HG03575 (cell line): Measurements from ENCODE around the gene GPR22.

Source experiments
- ATAC-seq: cut with Tn5 transposase; IDR thresholded peaks from one replicate; pipeline ENCODE4 v1.9.1; 2021; ENCODE audit not compliant: unreplicated experiment, insufficient number of reproducible peaks, low FRiP score; ENCODE audit errors: extremely low read depth

Gene GPR22, protein sequence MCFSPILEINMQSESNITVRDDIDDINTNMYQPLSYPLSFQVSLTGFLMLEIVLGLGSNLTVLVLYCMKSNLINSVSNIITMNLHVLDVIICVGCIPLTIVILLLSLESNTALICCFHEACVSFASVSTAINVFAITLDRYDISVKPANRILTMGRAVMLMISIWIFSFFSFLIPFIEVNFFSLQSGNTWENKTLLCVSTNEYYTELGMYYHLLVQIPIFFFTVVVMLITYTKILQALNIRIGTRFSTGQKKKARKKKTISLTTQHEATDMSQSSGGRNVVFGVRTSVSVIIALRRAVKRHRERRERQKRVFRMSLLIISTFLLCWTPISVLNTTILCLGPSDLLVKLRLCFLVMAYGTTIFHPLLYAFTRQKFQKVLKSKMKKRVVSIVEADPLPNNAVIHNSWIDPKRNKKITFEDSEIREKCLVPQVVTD

DNA sequence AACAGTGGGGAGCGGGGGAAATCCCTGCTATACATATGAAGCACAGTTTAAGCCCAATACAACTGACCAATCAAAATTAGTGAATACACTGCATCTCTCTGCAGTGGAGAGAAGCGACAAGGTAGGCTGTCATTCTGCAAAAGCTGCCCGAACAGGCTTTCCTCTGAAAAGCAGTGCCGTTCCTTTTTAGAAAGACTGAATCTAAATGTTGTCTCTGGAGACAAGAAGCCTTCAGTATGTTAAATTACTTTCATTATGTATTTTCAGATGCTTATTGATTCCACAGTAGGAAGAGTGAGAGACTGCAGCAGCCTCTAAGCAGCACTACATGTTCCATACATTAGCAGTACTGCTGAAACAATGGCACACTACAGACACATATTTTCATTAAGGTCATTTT lies at the start of gene GPR22:
GPR22 (plus strand) TSS at position 129 of the 400 bp plus-strand sequence. CDS start 4,004 bp downstream, outside the sequence.
- ATAC-seq, result no peak

DNA sequence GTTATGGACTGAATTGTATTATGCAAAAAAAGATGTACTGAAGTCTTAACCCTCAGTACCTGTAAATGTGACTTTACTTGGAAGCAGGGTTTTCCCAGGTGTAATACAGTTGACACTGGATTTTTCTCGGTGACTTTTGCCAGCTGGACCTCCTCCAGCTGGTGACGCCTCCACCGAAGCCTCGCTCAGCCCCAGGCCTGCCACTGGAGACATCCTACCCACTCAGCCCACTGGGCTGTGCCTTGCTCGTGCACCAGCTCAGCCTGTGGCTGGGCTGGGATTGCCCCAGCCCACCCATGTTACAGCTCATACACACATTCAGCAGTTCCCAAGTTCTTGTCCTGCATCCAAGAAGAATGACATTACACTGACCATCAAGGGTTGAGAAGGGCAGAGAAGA lies 42.4 kb upstream of the GPR22 start:
- no peak for ATAC-seq

DNA sequence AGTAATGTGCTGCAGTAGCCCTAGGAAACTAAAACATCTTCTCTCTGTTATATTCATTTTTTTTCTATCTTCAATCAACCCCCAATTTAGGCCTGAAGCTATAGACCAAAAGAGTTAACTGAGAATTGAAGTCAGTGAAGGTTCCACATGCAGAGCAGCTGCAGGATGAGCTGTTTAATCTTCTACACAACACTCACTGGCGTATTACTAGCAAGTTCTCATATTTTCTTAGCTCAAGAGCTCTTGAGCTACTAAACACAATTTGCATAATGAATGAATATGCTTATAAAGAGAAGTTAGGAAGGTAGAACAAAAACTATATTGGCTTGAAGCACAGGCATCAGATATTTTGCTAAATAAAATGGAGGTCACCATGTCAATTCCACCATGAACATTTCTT lies 41.2 kb upstream of the GPR22 start:
- ATAC-seq, result no peak

DNA sequence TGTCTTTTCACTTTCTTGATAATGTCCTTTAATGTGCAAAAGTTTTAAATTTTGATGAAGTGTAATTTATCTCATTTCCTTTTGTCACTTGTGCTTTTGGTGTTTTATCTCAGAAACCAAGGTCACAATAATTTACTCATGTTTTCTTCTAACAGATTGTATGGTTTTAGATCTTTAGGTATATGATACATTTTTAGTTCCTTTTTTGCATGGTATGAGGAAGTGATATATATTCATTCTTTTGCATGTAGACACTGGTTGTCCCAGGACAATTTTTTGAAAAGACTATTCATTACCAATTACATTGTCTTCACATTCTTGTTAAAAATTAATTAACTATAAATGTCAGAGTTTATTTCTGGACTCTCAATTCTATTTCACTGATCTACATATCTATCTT lies 39.8 kb upstream of the GPR22 start:
- ATAC-seq, result no peak

DNA sequence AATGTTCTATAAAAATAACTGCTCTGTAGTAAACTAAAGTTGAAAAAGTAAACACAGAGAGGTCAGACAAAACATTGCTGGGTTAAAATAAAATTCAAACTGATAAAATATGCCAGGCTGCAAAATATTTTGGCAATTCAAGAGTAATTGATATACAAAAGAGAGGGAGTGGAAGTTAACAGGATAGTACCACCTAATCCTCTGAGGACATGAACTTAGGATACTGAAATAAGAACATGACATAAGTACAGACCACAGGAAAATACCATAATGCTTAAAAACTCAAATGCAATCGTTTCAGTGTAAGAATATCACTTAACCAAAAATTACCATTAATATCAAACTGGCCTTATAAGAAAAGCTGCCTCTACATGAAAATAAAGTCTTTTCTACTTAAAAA lies 37.6 kb upstream of the GPR22 start:
- no peak for ATAC-seq

DNA sequence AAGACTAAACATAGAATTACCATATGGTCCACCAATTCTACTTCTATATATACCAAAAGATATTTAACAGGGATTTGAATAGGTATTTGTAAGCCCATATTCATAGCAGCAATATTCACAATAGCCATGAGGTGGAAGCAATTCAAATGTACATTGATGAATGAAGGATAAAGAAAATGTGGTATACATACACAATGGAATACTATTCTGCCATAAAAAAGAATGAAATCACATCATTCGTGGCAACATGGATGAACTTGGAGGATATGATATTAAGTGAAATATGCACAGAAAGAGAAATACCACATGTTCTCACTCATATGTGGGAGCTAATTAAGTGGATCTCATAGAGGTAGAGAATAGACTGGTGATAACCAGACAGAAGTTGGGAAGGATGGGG lies 34.1 kb upstream of the GPR22 start:
- no peak for ATAC-seq

DNA sequence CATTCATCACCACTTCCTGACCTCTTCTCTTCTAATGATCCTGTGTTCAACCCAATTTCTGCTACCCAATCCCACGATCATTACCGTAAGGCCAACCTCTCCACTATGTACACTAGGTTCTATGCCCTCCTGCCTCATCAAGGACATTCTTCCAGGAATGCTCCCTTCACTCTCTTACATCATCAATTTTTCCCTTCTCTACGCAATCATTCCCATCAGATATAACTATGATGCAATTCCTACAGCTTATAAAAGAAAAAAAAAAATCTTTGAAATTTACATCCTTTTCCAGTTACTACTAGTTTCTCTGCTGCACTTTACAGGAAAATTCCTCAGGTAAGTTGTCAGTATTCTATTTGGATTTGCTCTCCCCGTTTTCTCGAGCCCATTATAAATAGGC lies 30.8 kb upstream of the GPR22 start:
- ATAC-seq, result no peak

DNA sequence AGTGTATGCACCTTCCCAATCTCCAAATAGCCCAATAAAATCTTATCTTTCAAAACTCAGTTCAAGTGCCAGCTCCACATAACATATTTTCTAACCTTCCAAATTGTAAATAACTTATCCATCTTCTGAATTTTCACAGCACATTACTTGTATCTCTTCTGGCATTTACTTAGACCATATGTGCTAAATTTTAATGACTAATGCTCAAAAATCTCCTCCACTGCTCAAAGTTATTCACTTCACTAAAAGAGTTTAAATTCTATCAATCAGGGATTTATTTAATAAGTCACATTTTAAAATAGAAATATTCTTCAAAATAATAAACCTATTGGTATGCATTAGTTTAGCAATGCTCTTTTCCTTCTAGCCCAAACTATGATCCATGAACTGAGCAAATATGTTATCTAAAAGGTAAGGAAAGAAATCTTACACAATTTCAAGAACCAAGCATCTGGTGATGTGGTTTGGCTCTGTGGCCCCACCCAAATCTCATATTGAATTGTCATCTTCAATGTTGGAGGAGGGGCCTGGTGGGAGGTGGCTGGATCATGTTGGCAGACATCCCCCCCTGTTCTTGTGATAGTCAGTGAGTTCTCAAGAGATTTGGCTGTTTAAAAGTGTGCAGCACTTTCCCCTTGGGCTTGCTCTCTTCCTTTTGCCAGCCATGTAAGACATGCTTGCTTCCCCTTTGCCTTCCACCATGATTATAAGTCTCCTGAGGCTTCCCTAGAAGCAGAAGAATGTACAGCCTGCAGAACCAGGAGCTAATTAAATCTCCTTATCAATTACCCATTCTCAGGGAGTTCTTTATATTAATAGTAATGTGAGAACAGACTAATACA lies 28.1 kb upstream of the GPR22 start:
- no peak for ATAC-seq

DNA sequence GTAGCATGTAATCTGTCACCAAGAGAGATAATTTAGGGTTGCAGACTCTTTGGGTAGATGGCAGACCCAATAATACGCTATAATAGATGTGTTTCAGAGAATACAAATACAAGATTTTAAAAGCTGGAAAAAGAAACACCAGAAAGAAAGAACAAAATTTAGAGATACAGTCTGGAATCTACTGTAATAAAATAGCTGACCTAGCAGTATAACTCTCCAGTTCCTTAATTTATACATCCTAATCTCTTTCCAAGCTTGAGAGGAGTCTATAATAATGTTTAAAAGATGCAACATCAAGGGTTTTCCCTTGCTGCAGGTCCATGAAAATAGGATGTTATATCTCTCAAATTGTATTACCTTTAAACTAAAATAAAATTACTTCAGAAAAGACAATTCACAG lies 27.2 kb upstream of the GPR22 start:
- no peak for ATAC-seq

DNA sequence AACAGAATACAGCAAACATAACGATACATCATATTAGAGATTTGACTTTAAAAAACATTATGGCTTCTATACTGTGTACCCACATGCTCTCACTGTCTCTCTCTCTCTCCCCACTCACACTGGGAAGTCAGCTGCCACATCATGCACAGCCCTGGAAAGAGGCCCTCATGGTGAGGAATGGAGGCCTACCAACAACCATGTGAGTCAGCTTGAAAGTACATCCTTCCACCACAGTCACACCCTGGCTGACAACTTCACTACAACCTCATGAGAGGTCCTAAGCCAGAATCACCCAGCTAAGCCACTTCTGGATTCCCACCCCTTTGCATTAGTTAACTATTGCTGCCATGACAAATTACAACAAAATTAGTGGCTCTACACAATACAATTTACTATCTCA lies 23.3 kb upstream of the GPR22 start:
- ATAC-seq, result no peak

DNA sequence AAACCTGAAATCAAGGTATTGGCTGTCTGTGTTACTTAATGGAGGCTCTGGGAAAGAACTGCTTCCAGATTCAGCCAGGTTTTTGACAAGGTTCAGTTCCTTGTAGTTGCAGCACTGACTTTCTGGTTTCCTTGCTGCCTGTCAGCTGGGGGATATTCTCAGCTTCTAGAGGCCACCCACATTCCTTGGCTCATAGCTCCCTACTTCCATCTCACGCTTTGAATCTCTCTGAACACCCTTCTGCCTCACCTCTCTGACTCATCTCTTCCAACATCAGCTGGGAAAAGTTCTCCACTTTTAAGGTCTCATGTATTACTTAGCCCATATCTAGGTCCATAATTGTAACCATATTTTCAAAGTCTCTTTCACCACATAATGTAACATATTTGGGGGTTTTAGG lies 22.9 kb upstream of the GPR22 start:
- no peak for ATAC-seq

DNA sequence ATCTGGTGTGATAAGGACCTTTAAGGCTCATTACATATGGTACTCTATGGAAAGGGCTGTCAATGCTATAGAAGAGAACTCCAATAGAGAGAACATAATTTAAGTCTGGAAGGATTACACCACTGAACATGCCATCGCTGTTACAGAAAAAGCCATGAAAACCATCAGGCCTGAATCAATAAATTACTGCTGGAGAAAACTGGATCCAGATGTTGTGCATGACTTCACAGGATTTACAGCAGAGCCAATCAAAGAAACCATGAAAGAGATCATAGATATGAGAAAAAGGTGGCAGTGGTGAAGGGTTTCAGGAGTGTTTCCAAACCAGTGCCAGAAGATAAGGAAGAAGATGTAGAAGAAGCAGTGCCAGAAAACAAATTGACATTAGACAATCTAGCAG lies 18.9 kb upstream of the GPR22 start:
- no peak for ATAC-seq

DNA sequence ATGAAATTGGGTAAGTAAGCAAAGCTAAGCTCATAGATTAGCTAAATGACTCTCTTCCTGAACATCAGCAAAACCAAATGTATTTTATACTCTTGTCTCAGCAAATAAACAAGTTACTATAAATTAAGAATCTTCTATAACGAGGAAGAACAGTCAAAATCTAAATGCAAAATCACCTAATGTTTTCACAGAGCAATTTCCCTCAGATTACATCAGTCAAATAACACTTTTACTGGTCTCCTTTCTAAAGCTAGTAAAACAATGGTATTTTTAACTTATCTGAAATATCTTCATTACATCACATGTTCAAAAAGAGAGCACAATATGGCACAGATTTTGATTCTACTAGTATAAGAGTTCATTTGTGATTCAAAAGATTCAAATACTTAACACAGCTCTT lies 16.5 kb upstream of the GPR22 start:
- ATAC-seq, result no peak

DNA sequence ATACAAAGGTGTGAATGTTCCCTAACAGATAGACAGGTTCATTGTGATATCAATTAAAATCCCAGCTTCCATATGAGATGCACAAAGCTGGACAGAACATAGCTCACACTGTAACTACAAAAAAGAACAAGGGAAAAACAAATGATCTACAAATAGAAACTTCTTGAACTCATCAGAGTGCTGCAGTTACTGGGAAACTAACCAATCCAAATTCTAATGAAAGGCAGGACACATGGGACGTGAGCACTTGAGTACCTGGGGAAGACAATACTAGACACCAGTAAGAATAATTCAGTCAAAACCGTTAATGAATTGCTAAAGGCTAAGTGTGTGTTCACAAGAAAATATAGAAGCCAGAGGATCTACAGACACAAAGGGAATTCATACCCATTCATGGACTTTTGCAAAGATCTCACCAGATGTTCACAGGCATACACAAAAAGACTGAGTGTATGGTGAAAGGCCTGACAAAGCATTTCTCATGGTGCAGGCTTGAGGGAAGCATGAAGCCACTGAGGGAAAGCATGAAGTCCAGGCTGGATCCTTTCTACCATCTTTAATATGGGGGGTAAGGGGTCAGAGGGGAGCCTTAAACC lies 7.8 kb upstream of the GPR22 start:
- no peak for ATAC-seq

DNA sequence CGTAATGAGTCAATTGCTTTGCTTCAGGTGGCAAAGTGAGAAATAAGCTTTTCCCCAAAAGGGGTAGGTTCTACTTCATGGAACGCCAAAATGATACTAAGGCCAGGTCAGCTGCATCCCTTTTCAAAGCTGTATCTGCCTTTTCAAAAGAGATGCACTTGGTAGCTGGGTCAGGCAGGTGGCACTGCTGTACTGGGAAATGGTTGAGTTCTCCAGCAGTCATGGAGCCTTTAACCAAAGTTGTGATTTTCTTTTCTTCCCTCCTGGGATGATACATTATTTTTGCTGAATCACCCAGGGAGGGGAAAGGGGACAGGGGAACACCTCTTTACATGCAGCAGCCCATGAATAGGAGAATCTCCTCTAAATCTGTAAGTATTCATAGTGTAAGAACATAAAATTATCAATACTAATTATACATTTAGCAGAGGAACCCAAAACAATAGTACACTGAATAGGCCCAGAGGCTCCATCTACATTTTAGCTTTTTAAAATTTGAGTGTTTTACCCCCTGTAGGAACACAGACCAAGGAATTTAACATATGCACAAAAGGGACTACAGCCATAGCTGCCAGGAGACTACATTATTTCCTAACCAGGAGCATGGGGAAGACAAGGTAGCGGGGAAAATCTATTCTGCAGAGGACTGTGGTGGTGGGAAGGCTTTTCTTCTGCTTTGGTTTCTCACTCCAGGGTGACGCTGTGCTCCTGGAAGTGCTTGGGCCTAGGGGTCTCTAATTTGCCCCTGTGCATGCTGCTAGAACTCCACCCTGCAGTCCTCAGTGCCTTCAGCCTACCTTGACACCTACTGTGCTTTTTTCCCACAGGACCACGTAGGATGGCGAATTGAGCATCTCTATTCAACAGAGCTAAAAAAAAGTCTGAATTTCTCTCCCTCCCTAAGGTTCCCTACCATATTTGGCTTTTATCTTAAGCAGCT lies 6.4 kb upstream of the GPR22 start:
- no peak for ATAC-seq

DNA sequence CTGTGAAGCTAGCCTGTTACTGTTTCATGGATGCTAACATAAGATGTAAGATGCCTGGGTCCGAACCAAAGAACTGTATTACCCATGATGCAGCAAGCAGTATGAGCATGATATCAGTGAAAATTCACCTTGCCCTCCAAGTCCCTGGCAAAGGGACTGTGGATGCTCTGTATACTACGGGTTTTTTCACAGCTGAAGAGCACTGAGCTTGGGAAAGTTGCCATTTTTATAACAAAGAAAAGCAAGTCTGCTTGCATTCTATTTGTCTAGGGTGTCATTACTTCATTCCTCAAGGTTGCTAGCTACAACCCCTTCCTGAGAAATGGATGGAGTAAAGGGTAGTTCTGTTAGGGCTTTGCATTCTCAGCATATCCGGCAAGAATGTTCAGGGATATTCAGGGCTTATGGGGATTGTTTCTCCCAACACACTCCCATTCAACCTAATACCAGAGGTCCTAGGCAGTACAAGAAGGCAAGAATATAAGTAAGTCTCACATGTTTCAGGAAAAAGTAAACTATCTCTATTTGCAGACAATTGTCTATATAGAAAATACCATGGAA lies 5.1 kb upstream of the GPR22 start:
- no peak for ATAC-seq

DNA sequence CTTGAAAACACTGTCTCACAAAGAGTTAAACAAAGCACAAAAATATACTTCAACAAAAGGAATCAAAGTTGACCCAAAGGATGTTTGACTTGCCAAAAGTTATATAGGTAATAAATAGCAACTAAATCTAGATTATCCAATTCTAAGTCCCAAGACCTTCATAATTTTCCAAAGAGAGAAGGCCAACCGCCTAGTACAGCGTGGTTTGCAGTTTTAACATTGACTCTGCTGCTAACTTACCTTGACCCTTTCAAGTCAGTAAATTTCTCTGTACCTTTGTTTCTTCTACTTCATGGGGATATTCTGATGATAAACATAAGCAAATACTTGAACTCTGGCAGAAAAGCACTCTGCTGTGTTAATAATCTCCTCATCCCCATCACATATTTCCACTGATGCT lies 1.9 kb upstream of the GPR22 start:
- ATAC-seq, result no peak

DNA sequence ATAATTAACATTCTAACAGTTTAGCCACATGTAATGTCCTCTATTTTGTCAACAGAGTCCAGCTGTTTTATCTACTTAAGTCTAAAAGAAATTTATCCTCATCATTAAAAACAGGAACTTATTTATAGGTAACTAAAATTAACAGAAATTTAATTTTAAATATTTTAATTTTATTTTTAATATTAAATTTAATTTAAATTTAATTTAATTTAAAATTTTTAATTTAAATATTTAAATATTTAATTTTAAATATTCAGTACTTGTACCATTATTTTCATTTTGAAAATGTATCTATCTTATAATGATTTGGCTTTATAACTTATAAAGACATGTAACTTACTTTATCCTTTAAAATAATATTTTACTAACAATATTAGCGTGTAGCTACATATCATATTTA lies 1.0 kb upstream of the GPR22 start:
- ATAC-seq, result no peak
